HG03196 (cell line): ENCODE measurements around the gene GPATCH3.
"Not testable (repeated sequence)": the region's sequence is repeated elsewhere in the genome, so short reads cannot be mapped to it uniquely, and the experiment has no call there.

Experiments used
- ATAC-seq: cut with Tn5 transposase; IDR thresholded peaks from one replicate; pipeline ENCODE4 v1.9.1; 2021; ENCODE audit not compliant: unreplicated experiment

Gene GPATCH3

DNA sequence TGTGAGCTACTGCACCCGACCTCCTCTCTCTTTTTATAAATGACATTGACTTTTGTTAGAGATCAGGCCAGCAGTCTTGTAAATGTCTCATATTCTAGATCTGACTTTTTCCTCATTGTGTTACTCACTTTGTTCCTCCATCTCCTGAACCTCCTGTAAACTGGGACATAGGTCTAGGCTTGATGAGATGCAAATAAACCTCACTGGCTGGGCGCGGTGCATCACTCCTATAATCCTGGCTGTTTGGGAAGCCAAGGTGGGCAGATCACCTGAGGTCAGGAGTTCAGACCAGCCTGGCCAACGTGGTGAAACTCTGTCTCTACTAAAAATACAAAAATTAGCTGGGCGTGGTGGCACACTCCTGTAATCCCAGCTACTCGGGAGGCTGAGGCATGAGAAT lies 52.4 kb downstream of the GPATCH3 start:
- not testable (repeated sequence) for ATAC-seq

DNA sequence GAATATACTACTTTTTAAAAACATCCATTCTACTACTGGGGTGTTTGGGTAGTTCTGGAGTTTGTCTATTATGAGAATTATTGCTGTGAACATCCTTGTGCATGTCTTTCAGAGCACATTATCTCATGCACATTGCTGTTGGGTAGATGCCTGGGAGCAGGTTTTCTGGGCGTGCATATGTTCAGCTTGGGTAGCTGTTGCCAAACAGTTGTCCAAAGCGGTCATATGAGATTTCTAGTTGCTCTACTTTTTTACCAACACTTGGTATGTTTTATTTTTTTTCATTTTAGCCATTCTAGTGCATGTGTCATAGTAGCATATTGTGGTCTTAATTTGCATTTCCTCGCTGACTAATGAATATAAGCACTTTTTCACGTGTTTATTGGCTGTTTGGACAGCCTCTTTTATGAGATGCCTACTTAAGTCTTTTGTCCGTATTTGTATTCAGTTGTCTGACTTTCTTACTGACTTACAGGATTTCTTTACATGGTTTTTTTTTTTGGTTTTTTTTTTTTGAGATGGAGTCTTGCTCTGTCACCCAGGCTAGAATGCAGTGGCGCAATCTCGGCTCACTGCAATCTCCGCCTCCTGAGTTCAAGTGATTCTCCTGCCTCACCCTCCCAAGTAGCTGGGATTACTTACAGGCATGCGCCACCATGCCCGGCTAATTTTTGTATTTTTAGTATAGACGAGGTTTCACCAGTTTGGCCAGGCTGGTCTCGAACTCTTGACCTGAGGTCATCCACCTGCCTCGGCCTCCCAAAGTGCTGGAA lies 55.7 kb downstream of the GPATCH3 start:
- ATAC-seq, result no peak
